ENCODE results near the gene C19orf33. TPM values are rescaled to one million over a fixed set of nuclear protein-coding genes. Genes with fewer than 3 reads are reported as not detected.

The C19orf33 gene
- total and polyA plus RNA-seq, 9 of the 15 experiments (the other 6 are each of a cell fraction or from before 2014, with no cell fraction given): 3.2 TPM; not detected in 8

GRCh38 chr19:38315657-38316476, 11.8 kb downstream of the C19orf33 start, which contains the start of gene YIF1B (continued):
- TF ChIP-seq, protein P1, sequence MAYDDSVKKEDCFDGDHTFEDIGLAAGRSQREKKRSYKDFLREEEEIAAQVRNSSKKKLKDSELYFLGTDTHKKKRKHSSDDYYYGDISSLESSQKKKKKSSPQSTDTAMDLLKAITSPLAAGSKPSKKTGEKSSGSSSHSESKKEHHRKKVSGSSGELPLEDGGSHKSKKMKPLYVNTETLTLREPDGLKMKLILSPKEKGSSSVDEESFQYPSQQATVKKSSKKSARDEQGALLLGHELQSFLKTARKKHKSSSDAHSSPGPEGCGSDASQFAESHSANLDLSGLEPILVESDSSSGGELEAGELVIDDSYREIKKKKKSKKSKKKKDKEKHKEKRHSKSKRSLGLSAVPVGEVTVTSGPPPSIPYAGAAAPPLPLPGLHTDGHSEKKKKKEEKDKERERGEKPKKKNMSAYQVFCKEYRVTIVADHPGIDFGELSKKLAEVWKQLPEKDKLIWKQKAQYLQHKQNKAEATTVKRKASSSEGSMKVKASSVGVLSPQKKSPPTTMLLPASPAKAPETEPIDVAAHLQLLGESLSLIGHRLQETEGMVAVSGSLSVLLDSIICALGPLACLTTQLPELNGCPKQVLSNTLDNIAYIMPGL (CRISPR knock-in tag; IDR thresholded peaks at IDR 0.05): no peak
- TF ChIP-seq, protein P2, sequence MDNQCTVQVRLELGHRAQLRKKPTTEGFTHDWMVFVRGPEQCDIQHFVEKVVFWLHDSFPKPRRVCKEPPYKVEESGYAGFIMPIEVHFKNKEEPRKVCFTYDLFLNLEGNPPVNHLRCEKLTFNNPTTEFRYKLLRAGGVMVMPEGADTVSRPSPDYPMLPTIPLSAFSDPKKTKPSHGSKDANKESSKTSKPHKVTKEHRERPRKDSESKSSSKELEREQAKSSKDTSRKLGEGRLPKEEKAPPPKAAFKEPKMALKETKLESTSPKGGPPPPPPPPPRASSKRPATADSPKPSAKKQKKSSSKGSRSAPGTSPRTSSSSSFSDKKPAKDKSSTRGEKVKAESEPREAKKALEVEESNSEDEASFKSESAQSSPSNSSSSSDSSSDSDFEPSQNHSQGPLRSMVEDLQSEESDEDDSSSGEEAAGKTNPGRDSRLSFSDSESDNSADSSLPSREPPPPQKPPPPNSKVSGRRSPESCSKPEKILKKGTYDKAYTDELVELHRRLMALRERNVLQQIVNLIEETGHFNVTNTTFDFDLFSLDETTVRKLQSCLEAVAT (IDR thresholded peaks at IDR 0.05): no peak
- TF ChIP-seq DACH1 (IDR thresholded peaks at IDR 0.05; ENCODE audit: partially characterized antibody): no peak
- peak; percentile 45; the same call in 1 of the 2 replicates for TF ChIP-seq CREB1 (IDR thresholded peaks at IDR 0.05)
- TF ChIP-seq CREB1 (CRISPR knock-in tag; IDR thresholded peaks at IDR 0.05): peak; percentile 75
- TF ChIP-seq GABPA (tag; conservative IDR thresholded peaks at IDR 0.05; ENCODE audit: low read depth): no peak
- peak; percentile 34; the same call in 1 of the 2 replicates for TF ChIP-seq CC2D1A (IDR thresholded peaks at IDR 0.05)
- no peak for TF ChIP-seq ZC3H4 (CRISPR knock-in tag; IDR thresholded peaks at IDR 0.05; ENCODE audit: borderline replicate concordance)
- TF ChIP-seq PRMT5 (CRISPR knock-in tag; IDR thresholded peaks at IDR 0.05): no peak
- peak; percentile 32 for TF ChIP-seq ZNF197 (CRISPR knock-in tag; IDR thresholded peaks at IDR 0.05; ENCODE audit: low read depth)
- peak; percentile 69; the same call in 1 of the 2 replicates for TF ChIP-seq NBN (IDR thresholded peaks at IDR 0.05; ENCODE audit: low read depth)
- TF ChIP-seq ZNF347 (CRISPR knock-in tag; IDR thresholded peaks at IDR 0.05; ENCODE audit: low read depth): no peak
- peak; percentile 83 for TF ChIP-seq TFE3 (CRISPR knock-in tag; IDR thresholded peaks at IDR 0.05)

All from K562 (cell line).